GM23338 (cell line): ENCODE measurements around the gene HSD11B1L. TPM values are rescaled to one million over a fixed set of nuclear protein-coding genes. Genes with fewer than 3 reads are reported as not detected.
A peak's percentile ranks its signal among the peaks of the same experiment; 100 is the strongest.

Experiments used
- ATAC-seq: fragments of 200-7000 bp; cut with Tn5 transposase; 3 replicates; pipeline ENCODE4 v1.9.1; 2020
- DNase-seq: peaks from one replicate; pipeline ENCODE4 v3.0.0-alpha.2; 2015; ENCODE audit warnings: low spot score
- H2AFZ ChIP-seq: fragments of 200-600 bp; sonication (generic); 2 replicates; pipeline ENCODE4 v1.8.0; 2016; ENCODE audit warnings: antibody characterized with exemption, mild to moderate bottlenecking, moderate library complexity
- H3F3A ChIP-seq: fragments of 200-600 bp; sonication (generic); replicated peaks from 2 replicates; pipeline ENCODE4 v1.8.0; 2017; ENCODE audit warnings: antibody characterized with exemption, mixed run types, low read depth
- H3K27ac ChIP-seq: fragments of 200-600 bp; sonication (generic); 2 replicates; pipeline ENCODE4 v1.6.1; 2016; ENCODE audit warnings: low read depth
- H3K27me3 ChIP-seq: fragments of 200-600 bp; sonication (generic); 2 replicates; pipeline ENCODE4 v1.8.0; 2016; ENCODE audit warnings: mild to moderate bottlenecking, mixed run types, moderate library complexity; ENCODE audit not compliant: insufficient read depth
- H3K36me3 ChIP-seq: fragments of 200-600 bp; sonication (generic); 2 replicates; pipeline ENCODE4 v1.8.0; 2016; ENCODE audit warnings: mild to moderate bottlenecking; ENCODE audit not compliant: insufficient read depth
- H3K4me1 ChIP-seq: fragments of 200-600 bp; sonication (generic); 2 replicates; pipeline ENCODE4 v1.8.0; 2016; ENCODE audit warnings: mild to moderate bottlenecking, moderate library complexity; ENCODE audit not compliant: insufficient read depth
- H3K4me2 ChIP-seq: fragments of 200-600 bp; sonication (generic); 2 replicates; pipeline ENCODE4 v1.7.1; 2017; ENCODE audit warnings: mixed run types
- H3K4me3 ChIP-seq: fragments of 200-600 bp; sonication (generic); 2 replicates; pipeline ENCODE4 v1.6.1; 2016; ENCODE audit warnings: mixed run types
- H3K79me2 ChIP-seq: fragments of 200-600 bp; sonication (generic); replicated peaks from 2 replicates; pipeline ENCODE4 v1.8.0; 2017; ENCODE audit warnings: mild to moderate bottlenecking; ENCODE audit not compliant: insufficient read depth
- H3K9me2 ChIP-seq: fragments of 200-600 bp; sonication (generic); 2 replicates; pipeline ENCODE4 v1.8.0; 2017; ENCODE audit not compliant: insufficient read depth
- H4K20me1 ChIP-seq: fragments of 200-600 bp; sonication (generic); replicated peaks from 2 replicates; pipeline ENCODE4 v1.8.0; 2017; ENCODE audit warnings: mild to moderate bottlenecking; ENCODE audit not compliant: insufficient read depth
- H3K27ac Mint-ChIP-seq: 2 replicates; pipeline ENCODE4 v1.8.0; 2020; ENCODE audit warnings: inconsistent platforms, mild to moderate bottlenecking, moderate library complexity, mixed read lengths
- H3K27me3 Mint-ChIP-seq: 3 replicates; pipeline ENCODE4 v1.8.0; 2022; ENCODE audit warnings: low read depth, mild to moderate bottlenecking, moderate library complexity, mixed read lengths, inconsistent platforms; ENCODE audit not compliant: insufficient read depth, poor library complexity
- H3K36me3 Mint-ChIP-seq: 3 replicates; pipeline ENCODE4 v1.8.0; 2021; ENCODE audit warnings: low read depth, mild to moderate bottlenecking, inconsistent platforms, moderate library complexity, mixed read lengths
- H3K4me1 Mint-ChIP-seq: 3 replicates; pipeline ENCODE4 v1.8.0; 2020; ENCODE audit warnings: mild to moderate bottlenecking, inconsistent platforms, mixed read lengths
- H3K4me3 Mint-ChIP-seq: 3 replicates; pipeline ENCODE4 v1.8.0; 2021; ENCODE audit warnings: moderate library complexity, mild to moderate bottlenecking, inconsistent platforms, mixed read lengths
- H3K9me3 Mint-ChIP-seq: 3 replicates; pipeline ENCODE4 v1.8.0; 2020; ENCODE audit warnings: moderate library complexity, mild to moderate bottlenecking, inconsistent platforms, mixed read lengths
- CTCF ChIP-seq, 2 experiments: fragments of 200-600 bp in 1 of 2; sonication (generic) in 1 of 2; conservative IDR thresholded peaks; 2 replicates each; pipeline versions ENCODE4 v1.5.1 to v1.6.1; 2016 to 2017; ENCODE audit warnings: antibody characterized with exemption in 2 of 2, low read depth in 2 of 2, mild to moderate bottlenecking in 2 of 2, moderate library complexity in 1 of 2
- EZH2phosphoT487 ChIP-seq: fragments of 200-600 bp; sonication (generic); IDR thresholded peaks from one replicate; pipeline ENCODE4 v1.8.1; 2018; ENCODE audit warnings: antibody characterized with exemption; ENCODE audit not compliant: unreplicated experiment
- JUNB ChIP-seq: IDR thresholded peaks from one replicate; pipeline ENCODE4 v1.6.1; 2016; ENCODE audit warnings: antibody characterized with exemption; ENCODE audit not compliant: unreplicated experiment
- NANOG ChIP-seq: IDR thresholded peaks from 2 replicates; pipeline ENCODE4 v1.6.1; 2016; ENCODE audit warnings: antibody characterized with exemption, borderline replicate concordance
- POLR2AphosphoS5 ChIP-seq: IDR thresholded peaks from 2 replicates; pipeline ENCODE4 v1.6.1; 2016; ENCODE audit warnings: antibody characterized with exemption, low read depth
- REST ChIP-seq: IDR thresholded peaks from one replicate; pipeline ENCODE4 v1.6.1; 2018; ENCODE audit warnings: antibody characterized with exemption; ENCODE audit not compliant: unreplicated experiment
- STAT1 ChIP-seq: IDR thresholded peaks from one replicate; pipeline ENCODE4 v1.6.1; 2016; ENCODE audit warnings: antibody characterized with exemption; ENCODE audit not compliant: unreplicated experiment
- ZNF114 ChIP-seq: fragments of 250-450 bp; sonication (Bioruptor Pico); IDR thresholded peaks from 2 replicates; pipeline ENCODE4 v1.5.0; 2020; ENCODE audit warnings: mild to moderate bottlenecking, moderate library complexity
- ZNF331 ChIP-seq: fragments of 250-450 bp; sonication (Bioruptor Pico); IDR thresholded peaks from 2 replicates; pipeline ENCODE4 v1.5.0; 2020; ENCODE audit warnings: low read depth, mild to moderate bottlenecking, moderate library complexity
- polyA plus RNA-seq: library from polyadenylated mRNA; unstranded; fragments of >200 nt; fragmentation: Nextera tagmentation; extraction: Ambion mirVana; gene quantifications from 2 replicates; pipeline ENCODE4 v1.2.1, GENCODE V29; 2016
- total RNA-seq: library from RNA; depleted of rRNA; stranded (reverse); fragments of >200 nt; shearing (Covaris generic); gene quantifications from 2 replicates; pipeline ENCODE4 v1.2.3, GENCODE V29; 2014

The HSD11B1L gene
- total and polyA plus RNA-seq, 2 experiments from 2014 or later = 12.9 to 18.4 TPM

- peaks cover 53% of the 10 kb centered on the region for H3K36me3 ChIP-seq
- H3K4me3 Mint-ChIP-seq = no peak overlapping the region
- no peak overlapping the region for H3K27ac Mint-ChIP-seq
- H3K27ac ChIP-seq = no peak overlapping the region
- H3K79me2 ChIP-seq = no peaks in the 10 kb centered on the region; the same call in 1 of the 2 replicates
- H3F3A ChIP-seq = peaks cover 11% of the 10 kb centered on the region
- peaks cover 20% of the 10 kb centered on the region for H4K20me1 ChIP-seq
- H3K9me3 Mint-ChIP-seq = no peaks in the 10 kb centered on the region
- H3K4me2 ChIP-seq = no peak overlapping the region
- peaks cover 92% of the 10 kb centered on the region for H3K36me3 Mint-ChIP-seq
- no peak overlapping the region for H2AFZ ChIP-seq
- no peak for DNase-seq
- H3K27me3 Mint-ChIP-seq = peaks cover 13% of the 10 kb centered on the region
- H3K9me2 ChIP-seq = no peaks in the 10 kb centered on the region
- peaks cover 13% of the 10 kb centered on the region for H3K4me1 Mint-ChIP-seq
- TF ChIP-seq POLR2AphosphoS5 (no peak), CTCF (conservative IDR thresholded peaks at IDR 0.05; ENCODE audit: low read depth in 2 of 2) (no peak), ZNF331 (CRISPR knock-in tag) (no peak), EZH2phosphoT487 (no peak), REST (no peak), NANOG (no peak), JUNB (no peak), STAT1 (no peak), ZNF114 (CRISPR knock-in tag) (no peak)
- no peaks in the 10 kb centered on the region for H3K27me3 ChIP-seq
- no peak for ATAC-seq
- no peak overlapping the region for H3K4me3 ChIP-seq
- H3K4me1 ChIP-seq = 0 out of 2 replicates have a peak, but pooled peaks cover 3% of the 10 kb centered on the region
Observed at GRCh38 chr19:5664515-5664914, 16.3 kb upstream of the HSD11B1L start.

GRCh38 chr19:5665781-5666513 lies 14.9 kb upstream of the HSD11B1L start:
- H3K79me2 ChIP-seq = no peaks in the 10 kb centered on the region; the same call in 1 of the 2 replicates
- H3K27me3 ChIP-seq = no peaks in the 10 kb centered on the region
- no peak overlapping the region for H3K4me2 ChIP-seq
- H2AFZ ChIP-seq = no peak overlapping the region
- H3K4me3 Mint-ChIP-seq = no peak overlapping the region
- DNase-seq = peak; percentile 19
- H3K27me3 Mint-ChIP-seq = peaks cover 13% of the 10 kb centered on the region
- no peak overlapping the region for H3K27ac Mint-ChIP-seq
- H3K4me1 ChIP-seq = 0 out of 2 replicates have a peak, but pooled peaks cover 3% of the 10 kb centered on the region
- no peak for ATAC-seq
- no peak overlapping the region for H3K4me3 ChIP-seq
- no peaks in the 10 kb centered on the region for H3K9me3 Mint-ChIP-seq
- no peaks in the 10 kb centered on the region for H3K9me2 ChIP-seq
- H3K36me3 Mint-ChIP-seq = peaks cover 86% of the 10 kb centered on the region
- H4K20me1 ChIP-seq = peaks cover 16% of the 10 kb centered on the region
- H3K27ac ChIP-seq = no peak overlapping the region
- peaks cover 45% of the 10 kb centered on the region for H3K36me3 ChIP-seq
- peaks cover 11% of the 10 kb centered on the region for H3F3A ChIP-seq
- H3K4me1 Mint-ChIP-seq = peaks cover 13% of the 10 kb centered on the region
- TF ChIP-seq REST (no peak), CTCF (conservative IDR thresholded peaks at IDR 0.05; ENCODE audit: low read depth in 2 of 2) (peak in 1 of 2 experiments; percentile 24; a peak in 2 of 4 replicates), JUNB (no peak), EZH2phosphoT487 (no peak)
